H1 (cell line): ENCODE results near the gene NDUFA12. TPM values are rescaled to one million over a fixed set of nuclear protein-coding genes. Genes with fewer than 3 reads are reported as not detected.
"Not testable (repeated sequence)": the region's sequence is repeated elsewhere in the genome, so short reads cannot be mapped to it uniquely, and the experiment has no call there.

ENCODE experiments used
- CTCF ChIA-PET: fragments of 300-600 bp; sonication (Branson Sonifier 250); formaldehyde crosslinking; loops from one replicate; lab custom pipeline; 2021; ENCODE audit not compliant: partially characterized antibody; lab: Charles Lee
- POLR2A ChIA-PET: fragments of 300-600 bp; sonication (Branson Sonifier 250); formaldehyde crosslinking; loops from one replicate; lab custom pipeline; 2021; ENCODE audit warnings: inconsistent platforms; ENCODE audit not compliant: partially characterized antibody; lab: Charles Lee
- DNase-seq, 2 experiments: peaks; one replicate each; pipeline versions ENCODE4 v3.0.0 to v3.0.0-alpha.2; 2010 to 2022; ENCODE audit warnings: low spot score in 2 of 2, low read depth in 1 of 2, mixed read lengths in 1 of 2
- FAIRE-seq: peaks from 2 replicates; lab custom pipeline; 2011; peaks lifted over from hg19 to GRCh38; lab: Jason Lieb, UNC
- H2AFZ ChIP-seq: 2 replicates; pipeline ENCODE4 v1.8.1; 2012; ENCODE audit warnings: low read length, inconsistent platforms
- H2AK5ac ChIP-seq: 2 replicates; pipeline ENCODE4 v1.6.1; 2013; ENCODE audit warnings: low read depth, low read length
- H2BK120ac ChIP-seq: replicated peaks from 2 replicates; pipeline ENCODE3; 2013; ENCODE audit warnings: low read depth, low read length, inconsistent platforms
- H2BK12ac ChIP-seq: 2 replicates; pipeline ENCODE4 v1.6.1; 2013; ENCODE audit warnings: low read depth, low read length
- H2BK15ac ChIP-seq: 2 replicates; pipeline ENCODE4 v1.6.1; 2013; ENCODE audit warnings: low read length
- H2BK20ac ChIP-seq: 2 replicates; pipeline ENCODE4 v1.6.1; 2013; ENCODE audit warnings: low read length
- H2BK5ac ChIP-seq: 2 replicates; pipeline ENCODE4 v1.6.1; 2013; ENCODE audit warnings: low read depth, low read length
- H3K14ac ChIP-seq: 2 replicates; pipeline ENCODE4 v1.6.1; 2013; ENCODE audit warnings: inconsistent platforms; ENCODE audit not compliant: insufficient read length
- H3K18ac ChIP-seq: 2 replicates; pipeline ENCODE4 v1.6.1; 2013; ENCODE audit warnings: low read length; ENCODE audit errors: extremely low read depth
- H3K23ac ChIP-seq: 2 replicates; pipeline ENCODE4 v1.6.1; 2013; ENCODE audit warnings: inconsistent platforms; ENCODE audit not compliant: insufficient read length
- H3K23me2 ChIP-seq: 2 replicates; pipeline ENCODE4 v1.6.1; 2013; ENCODE audit warnings: low read depth, low read length
- H3K27ac ChIP-seq: 2 replicates; pipeline ENCODE4 v1.6.1; 2011; ENCODE audit warnings: low read depth, low read length, inconsistent platforms
- H3K27me3 ChIP-seq, 4 experiments: replicated peaks in 1 of 4; 1 replicate in 1 of 4; 2 replicates in 3 of 4; pipeline versions ENCODE4 v1.6.1 to v1.8.1; 2011 to 2013; ENCODE audit warnings: low read length in 3 of 4, mild to moderate bottlenecking in 3 of 4, inconsistent platforms in 2 of 4, mixed read lengths in 2 of 4, moderate library complexity in 1 of 4; ENCODE audit not compliant: control insufficient read depth in 3 of 4, insufficient read depth in 3 of 4; ENCODE audit errors: extremely low read depth in 1 of 4
- H3K36me3 ChIP-seq, 4 experiments: 2 replicates each; pipeline versions ENCODE4 v1.6.1 to v1.8.1; 2011 to 2013; ENCODE audit warnings: mild to moderate bottlenecking in 4 of 4, low read length in 3 of 4, moderate library complexity in 2 of 4, control low read depth in 1 of 4, inconsistent platforms in 1 of 4; ENCODE audit not compliant: insufficient read depth in 4 of 4, control insufficient read depth in 2 of 4
- H3K4ac ChIP-seq: replicated peaks from 2 replicates; pipeline ENCODE3; 2013; ENCODE audit warnings: low read length, low read depth, mixed read lengths, inconsistent platforms; ENCODE audit not compliant: insufficient read length
- H3K4me1 ChIP-seq, 4 experiments: replicated peaks in 1 of 4; 1 replicate in 1 of 4; 2 replicates in 3 of 4; pipeline versions ENCODE4 v1.6.1 to v1.8.1; 2011 to 2013; ENCODE audit warnings: low read length in 3 of 4, inconsistent platforms in 2 of 4, mixed read lengths in 1 of 4; ENCODE audit not compliant: insufficient read depth in 4 of 4, control insufficient read depth in 3 of 4
- H3K4me2 ChIP-seq, 2 experiments: 2 replicates each; pipeline versions ENCODE4 v1.6.1 to v1.8.1; 2011 to 2013; ENCODE audit warnings: low read depth in 2 of 2, low read length in 2 of 2, control low read depth in 1 of 2, inconsistent platforms in 1 of 2, mild to moderate bottlenecking in 1 of 2; ENCODE audit not compliant: insufficient read depth in 1 of 2
- H3K4me3 ChIP-seq, 4 experiments: fragments of 200-600, 300-600 bp in 1 of 4; sonication (generic), shearing (Covaris generic), sonication (Bioruptor Twin) in 1 of 4; 2 replicates each; pipeline versions ENCODE4 v1.5.1 to v1.8.1; 2011 to 2016; ENCODE audit warnings: low read length in 4 of 4, low read depth in 3 of 4, control low read depth in 2 of 4, inconsistent platforms in 2 of 4, mild to moderate bottlenecking in 2 of 4, mixed read lengths in 1 of 4, moderate library complexity in 1 of 4; ENCODE audit not compliant: insufficient read depth in 2 of 4; ENCODE audit errors: extremely low read depth in 1 of 4
- H3K56ac ChIP-seq: replicated peaks from 2 replicates; pipeline ENCODE3; 2013; ENCODE audit warnings: low read depth, mild to moderate bottlenecking, mixed read lengths, low read length, inconsistent platforms; ENCODE audit not compliant: insufficient read length
- H3K79me1 ChIP-seq: 2 replicates; pipeline ENCODE4 v1.6.1; 2013; ENCODE audit warnings: low read depth, low read length, control low read depth
- H3K79me2 ChIP-seq, 2 experiments: 2 replicates each; pipeline versions ENCODE4 v1.6.1 to v1.8.1; 2012 to 2013; ENCODE audit warnings: low read length in 2 of 2, mild to moderate bottlenecking in 2 of 2, inconsistent platforms in 1 of 2; ENCODE audit not compliant: insufficient read depth in 2 of 2, control insufficient read depth in 1 of 2
- H3K9ac ChIP-seq, 4 experiments: replicated peaks in 1 of 4; 1 replicate in 1 of 4; 2 replicates in 3 of 4; pipeline versions ENCODE4 v1.6.1 to v1.8.1; 2011 to 2013; ENCODE audit warnings: low read depth in 3 of 4, low read length in 3 of 4, control low read depth in 2 of 4, mild to moderate bottlenecking in 2 of 4, moderate library complexity in 2 of 4, inconsistent platforms in 1 of 4; ENCODE audit errors: extremely low read depth in 1 of 4
- H3K9me3 ChIP-seq, 2 experiments: 2 replicates each; pipeline versions ENCODE4 v1.6.1 to v1.8.1; 2012 to 2013; ENCODE audit warnings: mild to moderate bottlenecking in 2 of 2, moderate library complexity in 2 of 2, control low read depth in 1 of 2, inconsistent platforms in 1 of 2, low read depth in 1 of 2, low read length in 1 of 2, mixed read lengths in 1 of 2; ENCODE audit not compliant: insufficient read depth in 2 of 2
- H4K20me1 ChIP-seq, 2 experiments: replicated peaks in 1 of 2; 2 replicates each; pipeline versions ENCODE3 to v1.8.1; 2011 to 2013; ENCODE audit warnings: inconsistent platforms in 2 of 2, low read length in 2 of 2, mild to moderate bottlenecking in 1 of 2; ENCODE audit not compliant: insufficient read depth in 2 of 2, control insufficient read depth in 1 of 2
- H4K5ac ChIP-seq: 2 replicates; pipeline ENCODE4 v1.6.1; 2013; ENCODE audit warnings: low read length, low read depth, mixed read lengths, inconsistent platforms; ENCODE audit not compliant: insufficient read length
- H4K8ac ChIP-seq: 2 replicates; pipeline ENCODE4 v1.8.0; 2013; ENCODE audit warnings: mild to moderate bottlenecking, moderate library complexity, low read length, inconsistent platforms; ENCODE audit not compliant: insufficient read depth; ENCODE audit errors: extremely low read depth
- H4K91ac ChIP-seq: replicated peaks from 2 replicates; pipeline ENCODE3; 2013; ENCODE audit warnings: low read length, mixed read lengths, inconsistent platforms; ENCODE audit not compliant: insufficient read length
- WGBS, 2 experiments: shearing (Covaris generic) in 1 of 2; methylation state at CpG; one replicate each; pipeline versions ENCODE4 v1.1.6 to v1.1.7; 2013 to 2015; ENCODE audit warnings: low lambda C conversion rate in 2 of 2, mixed read lengths in 2 of 2, inconsistent platforms in 1 of 2, low coverage in 1 of 2, missing lambda C conversion rate in 1 of 2; ENCODE audit not compliant: insufficient replicate concordance in 2 of 2, insufficient coverage in 1 of 2, insufficient read length in 1 of 2; ENCODE audit errors: extremely low coverage in 1 of 2, missing lambda C conversion rate in 1 of 2; 5-methylcytosine and 5-hydroxymethylcytosine counted together
- polyA plus RNA-seq, 7 experiments: library from polyadenylated mRNA; depleted of rRNA in 3 of 7; stranded (reverse) in 5 of 7; unstranded in 2 of 7; fragments of >200 nt in 5 of 7; fragments of 200-250 nt in 2 of 7; gene quantifications; 1 replicate in 5 of 7; 2 replicates in 1 of 7; 4 replicates in 1 of 7; pipeline versions ENCODE4 v1.2.1 to v1.2.3, GENCODE V29; 2011 to 2013; ENCODE audit warnings: missing spikeins in 2 of 7, mixed read lengths in 2 of 7
- total RNA-seq: library from RNA; stranded (reverse); fragmentation: NEBNext Ultra II Directional; extraction: Animal tissue kit (Norgen Biotek cat#: 25700); gene quantifications from 2 replicates; pipeline ENCODE4 v1.2.1, GENCODE V29; 2021

NDUFA12 gene
- total and polyA plus RNA-seq, 2 of the 8 experiments (the other 6 are each of a cell fraction or from before 2014, with no cell fraction given), result 98.1 to 157 TPM

- not testable (repeated sequence) for H3K27me3 ChIP-seq, H3K56ac ChIP-seq, H2AFZ ChIP-seq, H3K4me2 ChIP-seq, H4K91ac ChIP-seq, H3K27ac ChIP-seq, H4K8ac ChIP-seq, H3K4me3 ChIP-seq, H2BK120ac ChIP-seq, H3K36me3 ChIP-seq, H3K9ac ChIP-seq, H2BK12ac ChIP-seq, H2AK5ac ChIP-seq, H3K23me2 ChIP-seq, H2BK20ac ChIP-seq, H4K20me1 ChIP-seq, H3K79me2 ChIP-seq, H3K18ac ChIP-seq, H2BK15ac ChIP-seq, H3K9me3 ChIP-seq, H3K14ac ChIP-seq, H3K4ac ChIP-seq, H3K79me1 ChIP-seq, H3K4me1 ChIP-seq, DNase-seq, H3K23ac ChIP-seq, H4K5ac ChIP-seq, FAIRE-seq, H2BK5ac ChIP-seq
- POLR2A ChIA-PET, result interaction anchor here (1.1 kb wide), 1 partner anchor 10 kb away, joined by 4 read pairs; no protein-coding TSS in a partner anchor
- WGBS, 2 experiments, result 84% methylated on average over 9 of the region's 9 CpGs; no CpG with 5 or more reads in 1 of the 2 experiments
- CTCF ChIA-PET, result interaction anchor here (1.4 to 3.2 kb wide), 2 partner anchors 12 to 15 kb away, joined by 5 to 11 read pairs; no protein-coding TSS in a partner anchor
Measured at GRCh38 chr12:94985099-94985498, 18.4 kb downstream of the NDUFA12 start.
